Inferior parietal cortex (tissue), 1 donor: ENCODE data around the gene CCR8.
"Not testable (repeated sequence)": the region's sequence is repeated elsewhere in the genome, so short reads cannot be mapped to it uniquely, and the experiment has no call there.

Source experiments
- DNase-seq: peaks from one replicate; pipeline ENCODE4 v3.0.0-alpha.2; 2016; ENCODE audit errors: extremely low spot score

The CCR8 gene

DNA sequence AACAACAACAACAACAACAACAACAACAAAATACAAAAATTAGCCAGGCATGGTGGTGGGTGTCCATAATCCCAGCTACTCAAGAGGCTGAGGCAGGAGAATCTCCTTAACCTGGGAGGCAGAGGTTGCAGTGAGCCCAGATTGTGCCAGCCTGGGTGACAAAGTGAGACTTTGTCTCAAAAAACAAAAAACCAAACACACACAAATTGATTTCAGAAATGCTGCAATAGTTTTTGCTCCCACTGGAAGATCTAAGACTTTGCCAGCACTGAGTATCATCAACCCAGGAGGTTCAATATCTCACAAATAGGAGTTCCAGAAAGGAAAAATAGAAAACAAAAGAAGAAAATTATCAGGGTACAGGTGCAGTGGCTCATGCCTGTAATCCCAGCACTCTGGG lies 16.2 kb upstream of the CCR8 start:
- no peak for DNase-seq

DNA sequence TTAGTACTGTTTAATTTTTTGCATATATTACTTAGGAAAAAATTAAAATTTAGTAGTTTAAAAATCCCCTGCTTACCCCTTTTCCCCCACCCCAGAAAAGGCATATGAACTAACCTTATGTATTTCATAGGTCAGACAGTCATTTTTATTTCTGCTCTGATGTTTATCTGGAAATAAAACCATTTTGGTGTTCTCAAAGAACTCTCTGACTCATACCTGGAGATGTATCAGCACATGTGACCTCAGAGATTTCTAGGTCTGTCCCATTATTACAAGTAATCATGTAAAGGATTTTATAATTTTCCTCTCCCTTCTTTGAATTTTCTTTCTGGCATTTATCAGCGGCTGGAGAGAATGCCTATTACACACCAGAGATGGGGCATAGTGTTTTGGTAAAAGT lies 14.1 kb upstream of the CCR8 start:
- no peak for DNase-seq

DNA sequence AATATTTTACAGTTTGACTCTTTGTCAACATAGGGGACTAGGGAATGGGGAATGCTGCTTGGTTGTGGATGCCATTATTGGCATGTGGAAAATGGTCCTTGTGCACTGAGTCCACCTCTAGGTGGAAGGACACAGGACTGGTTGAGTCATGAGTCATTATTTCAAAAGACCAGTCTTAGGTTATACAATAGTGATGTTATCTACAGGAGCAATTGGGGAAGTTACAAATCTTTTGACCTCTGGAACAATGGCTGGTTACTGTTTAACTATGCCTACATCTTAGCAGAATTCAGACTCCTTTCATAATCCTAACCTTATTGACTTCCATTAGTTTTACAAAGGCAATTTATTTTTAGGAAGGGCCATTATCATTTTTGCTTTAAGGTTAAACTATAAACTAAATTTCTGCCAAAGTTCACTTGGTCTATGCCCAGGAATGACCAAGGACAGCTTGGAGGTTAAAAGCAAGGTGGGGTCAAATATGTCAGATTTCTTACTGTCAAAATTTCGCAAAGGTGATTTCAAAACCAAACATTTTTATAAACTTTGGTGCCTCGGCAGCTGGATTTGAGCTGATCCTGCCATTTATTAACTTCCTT lies 11.8 kb upstream of the CCR8 start:
- DNase-seq = no peak

DNA sequence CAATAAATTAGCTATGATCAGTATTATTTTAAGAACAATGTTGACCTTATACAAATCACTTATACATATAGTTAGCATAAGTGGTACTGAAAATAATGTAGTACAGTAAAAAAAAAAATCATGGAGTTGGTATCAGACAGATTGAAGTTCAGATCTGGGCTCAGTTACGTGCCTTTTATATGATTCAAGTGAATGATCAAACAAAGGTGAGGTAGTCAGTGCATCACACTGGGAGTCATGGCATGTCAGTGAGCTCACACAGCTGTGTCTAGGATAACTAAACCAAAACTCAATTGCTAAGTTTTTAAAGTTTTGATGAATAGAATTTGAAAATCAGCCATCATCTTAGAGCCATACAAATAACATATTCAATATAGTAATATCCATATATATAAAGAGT lies 11.2 kb upstream of the CCR8 start:
- no peak for DNase-seq

DNA sequence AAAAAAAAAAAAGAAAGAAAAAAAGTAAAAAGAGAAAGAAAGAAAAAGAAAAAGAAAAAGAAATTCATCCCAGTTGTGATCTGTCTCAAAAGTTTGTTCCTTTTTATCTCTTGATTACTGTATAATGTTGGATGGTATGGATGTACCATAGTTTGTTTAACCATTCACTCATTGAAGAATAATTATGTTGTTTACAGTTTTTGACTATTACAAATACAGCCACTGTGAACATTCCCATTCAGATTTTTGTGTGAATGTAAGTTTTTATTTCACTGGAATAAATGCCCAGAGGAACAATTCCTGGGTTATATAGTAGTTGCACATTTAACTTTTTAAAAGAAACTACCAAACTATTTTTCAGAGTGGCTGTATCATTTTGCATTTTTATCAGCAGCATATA lies 10.3 kb upstream of the CCR8 start:
- no peak for DNase-seq

DNA sequence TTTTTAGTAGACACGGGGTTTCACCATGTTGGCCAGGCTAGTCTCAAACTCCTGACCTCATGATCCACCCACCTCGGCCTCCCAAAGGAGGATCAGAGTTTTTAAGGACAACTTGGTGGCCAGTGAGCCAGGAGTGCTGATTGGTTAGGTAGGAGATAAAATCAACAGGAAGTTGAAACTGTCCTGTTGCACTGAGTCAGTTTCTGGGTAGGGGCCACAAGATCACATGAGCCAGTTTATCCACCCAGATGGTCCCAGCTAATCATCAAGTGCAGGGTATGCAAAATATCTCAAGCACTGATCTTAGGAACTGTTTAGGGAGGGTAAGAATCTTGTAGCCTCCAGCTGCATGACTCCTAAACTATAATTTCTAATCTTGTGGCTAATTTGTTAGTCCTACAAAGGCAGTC lies 7.9 kb upstream of the CCR8 start:
- DNase-seq = not testable (repeated sequence)

DNA sequence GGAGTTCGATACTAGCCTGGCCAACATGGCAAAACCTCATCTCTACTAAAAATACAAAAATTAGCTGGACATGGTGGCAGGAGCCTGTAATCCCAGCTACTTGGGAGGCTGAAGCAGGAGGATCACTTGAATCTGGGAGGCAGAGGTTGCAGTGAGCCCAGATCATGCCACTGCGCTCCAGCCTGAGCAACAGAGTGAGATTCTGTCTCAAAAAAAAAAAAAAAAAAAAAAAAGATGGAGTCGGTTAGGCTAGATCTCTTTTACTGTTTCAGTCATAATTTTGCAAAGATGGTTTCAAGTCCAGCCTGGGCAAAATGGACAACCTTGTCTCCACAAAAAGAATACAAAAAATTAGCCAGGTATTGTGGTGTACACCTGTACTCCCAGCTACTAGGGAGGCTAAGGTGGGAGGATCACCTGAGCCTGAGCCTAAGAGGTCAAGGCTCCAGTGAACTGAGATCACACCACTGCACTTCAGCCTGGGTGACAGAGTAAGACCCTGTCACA lies 7.2 kb upstream of the CCR8 start:
- not testable (repeated sequence) for DNase-seq

DNA sequence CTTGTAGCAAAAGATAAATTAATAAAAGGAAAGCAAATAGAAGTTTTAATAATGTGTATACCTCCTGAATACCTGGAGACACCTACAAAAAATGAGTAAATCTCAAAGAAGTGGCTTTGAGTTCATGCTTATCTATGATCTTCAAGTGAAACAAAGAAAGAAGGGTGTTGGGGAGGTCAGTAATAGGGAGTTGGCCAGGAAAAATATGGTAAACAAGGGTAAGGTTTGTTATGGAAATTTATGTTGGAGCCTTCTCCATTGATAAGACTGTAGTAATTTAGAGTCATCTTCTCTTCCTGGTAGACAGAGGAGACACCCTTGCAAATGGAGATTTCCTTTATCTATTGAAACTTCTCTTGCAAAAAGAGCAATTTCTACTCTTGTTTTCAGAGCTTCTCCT lies 6.6 kb upstream of the CCR8 start:
- DNase-seq = no peak

DNA sequence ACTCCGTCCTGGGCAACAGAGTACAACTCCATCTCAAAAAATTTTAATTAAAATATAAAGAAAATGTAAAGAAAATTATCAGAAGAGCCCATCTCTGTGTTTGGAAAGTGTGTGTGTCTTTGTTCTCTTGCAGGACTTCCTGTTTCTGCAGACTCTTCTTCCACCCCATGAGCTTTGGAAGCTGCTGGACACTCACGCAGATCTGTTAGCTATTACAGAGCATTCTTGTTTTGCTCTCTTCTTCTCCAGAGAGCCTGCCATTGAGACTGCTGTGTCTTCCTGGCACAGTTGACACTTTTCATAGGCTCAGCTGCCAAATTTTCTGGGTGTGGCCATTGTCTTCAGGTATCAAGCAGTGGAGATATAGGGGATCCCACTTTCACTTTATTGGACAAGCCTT lies 6.0 kb upstream of the CCR8 start:
- DNase-seq = no peak

DNA sequence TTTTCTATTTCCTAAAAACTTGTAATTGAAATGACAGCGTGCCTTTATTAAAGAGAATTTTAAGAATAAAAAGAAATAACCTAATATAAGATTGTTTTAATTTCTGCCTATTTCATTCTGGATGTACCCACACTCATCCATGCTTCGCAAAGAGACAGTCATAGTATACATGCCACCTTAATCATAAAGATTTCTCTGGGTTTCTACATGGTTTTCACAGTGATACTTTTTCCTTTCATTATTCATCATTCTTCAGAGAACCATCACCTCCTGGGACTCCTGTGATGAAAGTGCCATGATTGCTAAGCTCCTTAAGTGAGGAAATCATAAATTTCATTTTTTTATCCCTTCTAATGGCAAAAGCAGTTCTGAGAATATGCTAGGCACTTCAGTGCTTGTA lies 4.3 kb upstream of the CCR8 start:
- DNase-seq = no peak

DNA sequence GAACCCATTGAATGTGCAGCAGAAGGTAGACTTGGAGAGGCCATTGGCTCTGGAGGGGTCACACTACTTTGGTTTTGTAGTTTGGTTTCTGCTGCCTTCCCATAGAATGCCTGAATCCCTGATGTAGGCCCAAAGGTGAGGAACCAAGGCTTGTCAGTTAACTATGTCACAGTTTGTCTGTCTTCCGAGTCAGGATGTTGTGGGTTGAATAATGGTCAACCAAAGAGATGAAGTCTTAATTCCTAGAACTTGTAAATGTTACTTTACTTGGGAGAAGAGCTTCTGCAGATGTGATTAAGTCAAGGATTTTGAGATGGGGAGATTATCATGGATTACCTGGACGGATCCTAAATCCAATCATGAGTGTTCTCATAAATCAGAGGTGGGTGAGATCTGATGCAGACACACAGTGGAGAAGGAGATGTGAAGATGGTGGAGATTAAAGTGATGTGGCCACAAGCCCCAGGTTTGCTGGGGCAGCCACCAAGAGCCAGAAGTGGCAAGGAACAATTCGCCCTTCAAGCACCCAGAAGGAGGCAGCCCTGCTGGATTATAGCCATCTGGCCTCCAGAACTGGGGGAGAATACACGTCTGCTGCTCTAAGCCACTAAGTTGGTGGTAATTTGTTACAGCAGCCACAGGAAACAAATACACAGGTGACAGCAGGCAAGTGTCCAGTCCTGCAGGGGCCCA lies 2.3 kb upstream of the CCR8 start:
- no peak for DNase-seq

DNA sequence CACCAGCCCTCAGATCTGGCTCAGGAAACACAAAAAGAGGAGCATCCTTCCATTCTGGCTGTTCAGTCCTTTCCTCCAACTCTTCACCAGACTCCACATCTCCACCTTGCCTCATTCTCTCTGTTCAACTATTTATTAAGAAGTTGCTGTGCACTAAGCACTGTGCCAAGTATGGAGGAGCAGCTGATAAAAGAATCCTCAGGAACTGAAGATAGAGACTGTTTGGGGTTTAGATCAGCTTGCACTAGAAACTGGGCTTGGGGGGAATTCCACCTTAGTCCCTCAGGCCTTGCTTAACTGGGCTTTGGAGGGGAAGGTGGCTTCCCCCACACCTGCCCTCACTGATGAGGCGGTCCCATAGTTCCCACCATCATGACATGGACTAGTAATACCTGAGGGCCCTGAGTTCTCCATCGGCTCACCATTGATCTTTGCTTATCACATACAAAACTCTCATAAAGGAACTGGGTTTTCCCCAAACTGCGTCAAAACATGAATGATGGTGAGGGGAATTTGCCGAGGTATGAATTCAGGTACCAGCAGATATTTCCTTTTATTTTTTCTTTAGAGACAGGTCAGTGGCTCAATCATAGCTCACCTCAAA lies 1.7 kb upstream of the CCR8 start:
- DNase-seq = no peak

DNA sequence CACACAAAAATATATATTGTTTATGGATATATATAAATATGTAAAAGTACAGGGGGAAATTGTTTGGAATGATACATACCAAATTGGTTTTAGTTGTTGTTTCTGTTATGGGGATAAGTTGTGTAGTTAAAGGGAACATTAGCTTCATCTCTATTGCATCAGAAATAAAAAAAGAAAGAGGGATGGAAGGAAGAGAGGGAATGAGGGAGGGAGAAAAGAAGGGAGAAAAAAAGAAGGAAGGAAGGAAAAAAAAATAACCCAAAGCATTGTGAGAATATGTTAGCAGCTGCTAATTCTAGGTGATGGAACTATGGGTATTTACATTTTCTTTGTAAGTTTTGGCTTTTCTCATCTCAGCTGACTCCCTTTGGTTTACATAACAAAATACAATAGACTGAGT lies 1.3 kb downstream of the CCR8 start:
- DNase-seq = no peak

DNA sequence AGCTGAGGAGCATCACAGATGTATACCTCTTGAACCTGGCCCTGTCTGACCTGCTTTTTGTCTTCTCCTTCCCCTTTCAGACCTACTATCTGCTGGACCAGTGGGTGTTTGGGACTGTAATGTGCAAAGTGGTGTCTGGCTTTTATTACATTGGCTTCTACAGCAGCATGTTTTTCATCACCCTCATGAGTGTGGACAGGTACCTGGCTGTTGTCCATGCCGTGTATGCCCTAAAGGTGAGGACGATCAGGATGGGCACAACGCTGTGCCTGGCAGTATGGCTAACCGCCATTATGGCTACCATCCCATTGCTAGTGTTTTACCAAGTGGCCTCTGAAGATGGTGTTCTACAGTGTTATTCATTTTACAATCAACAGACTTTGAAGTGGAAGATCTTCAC lies 3.0 kb downstream of the CCR8 start:
- DNase-seq = no peak

DNA sequence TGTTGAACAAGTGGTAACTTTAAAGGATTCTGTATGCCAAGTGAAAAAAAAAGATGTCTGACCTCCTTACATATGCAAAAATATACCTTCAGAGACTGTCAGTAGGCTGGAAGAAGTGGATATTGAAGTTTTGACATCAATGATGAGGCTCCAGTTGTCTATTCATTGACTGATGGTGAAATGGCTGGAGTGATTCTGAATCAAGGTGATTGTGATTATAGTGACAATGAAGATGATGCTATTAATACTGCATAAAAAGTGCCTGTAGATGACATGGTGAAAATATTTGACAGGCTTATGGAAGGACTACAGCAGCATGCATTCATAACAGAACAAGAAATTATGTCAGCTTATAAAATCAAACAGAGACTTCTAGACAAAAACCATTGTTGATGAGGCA lies 4.1 kb downstream of the CCR8 start:
- DNase-seq = no peak

DNA sequence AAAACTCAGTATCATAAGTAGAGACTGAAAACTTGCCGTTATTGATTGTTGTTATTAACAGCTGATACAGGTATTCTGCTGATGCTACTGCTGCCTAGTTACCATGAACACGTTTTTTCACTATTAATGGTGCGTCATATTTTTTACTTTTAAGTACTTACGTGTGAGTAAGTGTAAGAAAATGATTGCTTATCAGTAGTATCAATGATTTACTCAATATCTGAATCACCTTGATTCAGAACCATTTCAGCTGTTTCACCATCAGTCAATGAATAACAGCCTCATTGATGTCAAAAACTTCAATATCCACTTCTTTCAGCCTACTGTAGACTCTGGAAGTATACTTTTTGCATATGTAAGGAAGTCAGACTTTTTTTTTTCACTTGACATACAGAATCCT lies 4.7 kb downstream of the CCR8 start:
- DNase-seq = no peak

DNA sequence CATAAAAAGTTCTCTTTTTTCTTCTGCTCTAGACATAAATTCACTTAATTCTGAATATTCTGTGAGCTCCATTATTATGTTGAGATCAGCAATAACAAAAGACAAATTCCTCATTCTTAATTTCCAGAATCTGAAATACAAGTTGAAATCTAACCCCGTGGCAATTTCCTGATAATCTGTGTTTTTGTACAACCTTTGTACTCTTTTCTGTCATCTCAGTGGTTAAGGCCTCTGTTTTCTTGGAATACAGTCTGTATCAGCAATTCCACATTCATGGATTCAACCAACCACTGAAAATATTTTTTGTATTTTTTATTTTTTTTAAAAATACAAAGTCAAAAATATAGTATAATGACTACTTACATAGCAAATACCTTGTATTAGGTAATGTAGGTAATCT lies 8.7 kb downstream of the CCR8 start:
- DNase-seq = no peak

DNA sequence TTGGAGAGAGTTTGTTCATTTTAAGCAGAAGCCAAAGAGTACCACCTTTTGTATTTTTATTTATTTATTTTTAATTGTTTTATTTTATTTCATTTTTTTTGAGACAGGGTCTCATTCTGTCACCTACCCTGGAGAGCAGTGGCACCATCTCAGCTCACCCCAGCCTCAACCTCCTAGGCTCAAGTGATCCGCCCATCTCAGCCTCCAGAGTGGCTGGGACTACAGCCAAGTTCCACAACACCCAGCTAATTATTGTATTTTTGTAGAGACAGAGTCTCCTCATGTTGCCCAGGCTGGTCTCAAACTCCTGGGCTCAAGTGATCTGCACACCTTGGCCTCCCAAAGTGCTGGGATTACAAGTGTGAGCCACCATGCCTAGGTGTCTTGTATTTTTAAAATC lies 9.6 kb downstream of the CCR8 start:
- DNase-seq = no peak

DNA sequence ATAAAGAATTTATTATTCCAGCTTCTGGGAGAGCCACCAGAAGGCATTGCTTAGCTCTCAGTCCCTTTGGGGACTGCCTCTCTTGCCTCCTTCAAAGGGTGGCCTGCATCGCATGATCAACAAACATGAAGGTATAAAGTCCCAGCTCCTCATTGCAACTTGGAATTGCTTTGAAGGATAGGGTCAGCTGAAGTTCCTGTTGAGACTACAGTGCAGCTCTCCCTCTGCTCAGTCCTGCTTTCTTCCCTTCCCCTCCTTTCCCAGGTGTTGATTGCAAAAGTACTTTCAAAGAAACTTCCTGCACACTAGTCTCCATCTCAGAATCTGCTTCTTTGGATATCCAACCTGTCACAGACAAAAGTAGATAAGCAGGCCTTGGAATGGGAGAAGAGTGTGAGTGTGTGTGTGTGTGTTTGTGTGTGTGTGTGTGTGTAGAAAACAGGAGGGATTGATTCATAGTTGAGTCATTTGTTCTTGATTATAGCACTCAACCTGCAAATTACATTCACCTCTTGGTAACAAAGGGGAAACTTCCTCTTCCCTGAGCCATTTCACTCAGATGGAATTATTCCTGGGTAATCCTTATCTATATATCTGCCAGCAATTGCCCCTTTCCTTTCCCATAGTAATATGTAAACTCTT lies 13.7 kb downstream of the CCR8 start:
- no peak for DNase-seq

DNA sequence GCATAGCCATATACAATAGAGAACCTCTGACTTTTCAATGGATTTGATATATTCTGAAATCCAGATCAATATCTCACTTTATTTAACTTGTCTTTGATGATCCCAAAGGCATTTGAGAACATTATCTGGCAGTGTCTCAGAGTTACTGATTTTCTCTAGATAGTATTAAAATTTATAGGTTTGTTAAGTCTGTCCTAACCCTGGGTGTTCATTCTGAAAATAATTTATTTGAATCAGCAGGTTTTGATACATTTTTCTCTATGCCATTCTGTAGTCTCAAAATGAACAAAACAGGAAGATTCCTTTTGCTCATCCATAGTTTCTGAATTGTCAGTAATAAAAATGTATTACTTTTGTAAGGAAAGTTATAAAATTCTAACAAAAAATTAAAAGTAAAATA lies 14.3 kb downstream of the CCR8 start:
- DNase-seq = no peak

DNA sequence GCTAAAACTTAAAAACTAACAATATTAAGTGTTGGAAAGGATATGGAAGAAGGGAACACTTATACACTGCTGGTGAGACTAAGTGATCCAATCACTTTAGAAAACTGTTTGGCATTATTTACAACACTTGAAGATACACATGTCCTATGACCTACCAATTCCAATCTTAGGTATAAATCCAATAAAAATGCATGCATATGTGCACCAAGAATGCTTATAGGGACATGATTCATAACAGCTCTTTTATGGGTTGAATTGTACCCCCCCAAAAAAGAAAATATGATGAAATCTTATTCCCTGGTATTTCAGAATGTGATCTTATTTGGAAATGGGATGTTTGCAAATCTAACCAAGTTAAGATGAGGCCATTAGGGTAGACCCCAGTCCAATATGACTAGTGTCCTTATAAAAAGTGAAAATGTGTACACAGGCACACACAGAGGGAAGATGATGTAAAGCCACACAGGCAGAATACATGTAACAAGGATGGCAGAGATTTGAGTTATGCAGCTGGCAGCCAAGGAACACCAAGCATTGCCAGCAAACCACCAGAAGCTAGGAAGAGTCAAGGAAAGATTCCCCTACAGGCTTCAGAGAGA lies 15.3 kb downstream of the CCR8 start:
- no peak for DNase-seq

DNA sequence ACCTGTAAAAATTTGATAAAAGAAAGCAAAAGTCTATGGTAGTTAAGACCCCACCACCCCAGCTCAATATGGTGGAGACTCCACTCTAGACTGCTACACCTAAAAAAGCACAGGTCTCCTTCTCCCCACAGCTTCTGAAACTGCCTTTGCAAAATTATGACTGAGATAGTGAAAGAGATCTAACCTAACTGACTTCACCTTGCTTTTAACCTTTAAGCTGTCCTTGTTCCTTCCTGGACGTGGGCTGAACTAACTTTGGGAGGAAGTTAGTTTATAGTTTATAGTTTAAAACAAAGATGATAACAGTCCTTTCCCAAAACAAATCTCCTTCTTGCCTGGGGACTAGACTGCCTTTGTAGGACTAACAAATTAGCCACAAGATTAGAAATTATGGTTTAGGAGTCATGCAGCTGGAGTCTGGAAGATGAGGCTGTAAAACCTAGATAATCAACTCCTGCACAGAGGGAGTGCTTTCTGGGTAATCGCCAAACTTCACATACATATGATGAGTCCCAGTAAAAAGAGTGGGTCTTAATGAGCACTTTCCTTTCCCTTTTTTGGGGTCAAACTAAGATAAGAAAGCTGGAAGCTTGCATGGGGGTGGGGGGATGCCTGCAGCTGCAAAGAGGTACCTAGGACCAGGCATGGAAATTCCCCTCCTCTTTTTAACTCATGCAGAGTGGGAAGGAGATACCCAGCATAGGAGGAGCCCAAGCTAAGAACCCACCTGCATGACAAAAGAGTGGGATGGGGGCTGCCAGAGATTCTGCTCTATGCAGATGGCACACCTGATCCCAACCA lies 17.5 kb downstream of the CCR8 start:
- no peak for DNase-seq
